Suprapubic skin (tissue), 3 donors: ENCODE results near the gene ANKRD40.
"Not testable (repeated sequence)": the region's sequence is repeated elsewhere in the genome, so short reads cannot be mapped to it uniquely, and the experiment has no call there.

Experiments used
- CTCF ChIP-seq, 2 donors: fragments of 200-600 bp in 1 of 2; fragments of 450-650 bp in 1 of 2; sonication (generic) in 1 of 2; IDR thresholded peaks; one replicate each; pipeline ENCODE4 v1.5.1; 2016 to 2019; ENCODE audit warnings: antibody characterized with exemption in 2 of 2, mild to moderate bottlenecking in 1 of 2, moderate library complexity in 1 of 2
- EP300 ChIP-seq: sonication (generic); formaldehyde crosslinking; IDR thresholded peaks from one replicate; pipeline ENCODE4 v1.6.1; 2017; ENCODE audit warnings: antibody characterized with exemption
- POLR2A ChIP-seq, 2 donors: fragments of 450-650 bp; IDR thresholded peaks; one replicate each; pipeline ENCODE4 v1.6.1; 2017; ENCODE audit warnings: antibody characterized with exemption in 2 of 2, mild to moderate bottlenecking in 2 of 2, moderate library complexity in 2 of 2

DNA sequence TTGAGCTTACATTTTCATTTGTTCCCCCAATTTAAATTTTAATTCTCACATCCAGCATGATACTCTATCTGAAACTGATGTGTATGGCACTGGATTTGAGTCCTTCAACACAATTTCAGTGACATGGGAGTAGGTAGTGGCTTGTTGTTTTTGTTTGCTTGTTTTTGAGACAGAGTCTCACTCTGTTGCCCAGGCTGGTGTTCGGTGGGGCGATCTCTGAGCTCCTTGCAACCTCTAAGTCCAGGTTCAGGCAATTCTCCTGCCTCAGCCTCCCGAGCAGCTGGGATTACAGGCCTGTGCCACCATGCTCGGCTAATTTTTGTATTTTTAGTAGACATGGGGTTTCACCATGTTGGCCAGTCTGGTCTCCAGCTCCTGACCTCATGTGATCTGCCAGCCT is 1.3 kb upstream of the ANKRD40 start:
- TF ChIP-seq EP300; POLR2A (IDR thresholded peaks at IDR 0.05); CTCF (IDR thresholded peaks at IDR 0.05): not testable (repeated sequence)
